ENCODE measurements around the gene SLC6A16.

DNA sequence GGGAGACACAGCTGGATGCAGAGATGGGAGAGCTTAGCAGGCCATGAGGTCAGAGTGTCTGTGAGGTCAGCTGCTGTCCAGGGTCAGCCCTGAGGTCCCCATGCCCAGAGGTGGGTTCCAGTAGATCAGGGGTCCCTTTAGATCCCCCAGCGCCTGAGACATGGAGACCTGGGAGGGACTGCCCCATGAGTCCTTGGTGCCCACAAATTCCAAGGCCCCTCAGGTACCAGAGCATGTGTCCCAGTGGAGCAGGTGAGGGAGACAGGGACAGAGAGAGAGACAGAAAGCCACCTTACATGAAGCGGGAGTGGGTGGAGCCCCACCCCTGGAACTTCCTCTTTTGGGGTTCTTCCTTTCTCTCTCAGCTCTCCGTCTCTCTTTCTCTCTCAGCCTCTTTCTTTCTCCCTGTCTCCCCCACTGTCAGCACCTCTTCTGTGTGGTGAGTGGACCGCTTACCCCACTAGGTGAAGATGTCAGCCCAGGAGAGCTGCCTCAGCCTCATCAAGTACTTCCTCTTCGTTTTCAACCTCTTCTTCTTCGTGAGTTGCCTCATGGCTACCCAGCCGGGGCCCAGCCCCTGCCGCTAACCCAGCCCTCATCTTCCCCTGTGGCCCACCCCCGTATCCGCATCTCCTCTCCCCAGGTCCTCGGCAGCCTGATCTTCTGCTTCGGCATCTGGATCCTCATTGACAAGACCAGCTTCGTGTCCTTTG lies 10.2 kb upstream of the SLC6A16 start, which contains the start of gene CD37:
- TF ChIP-seq, protein P1, sequence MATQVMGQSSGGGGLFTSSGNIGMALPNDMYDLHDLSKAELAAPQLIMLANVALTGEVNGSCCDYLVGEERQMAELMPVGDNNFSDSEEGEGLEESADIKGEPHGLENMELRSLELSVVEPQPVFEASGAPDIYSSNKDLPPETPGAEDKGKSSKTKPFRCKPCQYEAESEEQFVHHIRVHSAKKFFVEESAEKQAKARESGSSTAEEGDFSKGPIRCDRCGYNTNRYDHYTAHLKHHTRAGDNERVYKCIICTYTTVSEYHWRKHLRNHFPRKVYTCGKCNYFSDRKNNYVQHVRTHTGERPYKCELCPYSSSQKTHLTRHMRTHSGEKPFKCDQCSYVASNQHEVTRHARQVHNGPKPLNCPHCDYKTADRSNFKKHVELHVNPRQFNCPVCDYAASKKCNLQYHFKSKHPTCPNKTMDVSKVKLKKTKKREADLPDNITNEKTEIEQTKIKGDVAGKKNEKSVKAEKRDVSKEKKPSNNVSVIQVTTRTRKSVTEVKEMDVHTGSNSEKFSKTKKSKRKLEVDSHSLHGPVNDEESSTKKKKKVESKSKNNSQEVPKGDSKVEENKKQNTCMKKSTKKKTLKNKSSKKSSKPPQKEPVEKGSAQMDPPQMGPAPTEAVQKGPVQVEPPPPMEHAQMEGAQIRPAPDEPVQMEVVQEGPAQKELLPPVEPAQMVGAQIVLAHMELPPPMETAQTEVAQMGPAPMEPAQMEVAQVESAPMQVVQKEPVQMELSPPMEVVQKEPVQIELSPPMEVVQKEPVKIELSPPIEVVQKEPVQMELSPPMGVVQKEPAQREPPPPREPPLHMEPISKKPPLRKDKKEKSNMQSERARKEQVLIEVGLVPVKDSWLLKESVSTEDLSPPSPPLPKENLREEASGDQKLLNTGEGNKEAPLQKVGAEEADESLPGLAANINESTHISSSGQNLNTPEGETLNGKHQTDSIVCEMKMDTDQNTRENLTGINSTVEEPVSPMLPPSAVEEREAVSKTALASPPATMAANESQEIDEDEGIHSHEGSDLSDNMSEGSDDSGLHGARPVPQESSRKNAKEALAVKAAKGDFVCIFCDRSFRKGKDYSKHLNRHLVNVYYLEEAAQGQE (IDR thresholded peaks at IDR 0.05; ENCODE audit: insufficient read depth in 1 of 2, low read depth in 2 of 2, low read length in 1 of 2), result no peak
- TF ChIP-seq, protein P2, sequence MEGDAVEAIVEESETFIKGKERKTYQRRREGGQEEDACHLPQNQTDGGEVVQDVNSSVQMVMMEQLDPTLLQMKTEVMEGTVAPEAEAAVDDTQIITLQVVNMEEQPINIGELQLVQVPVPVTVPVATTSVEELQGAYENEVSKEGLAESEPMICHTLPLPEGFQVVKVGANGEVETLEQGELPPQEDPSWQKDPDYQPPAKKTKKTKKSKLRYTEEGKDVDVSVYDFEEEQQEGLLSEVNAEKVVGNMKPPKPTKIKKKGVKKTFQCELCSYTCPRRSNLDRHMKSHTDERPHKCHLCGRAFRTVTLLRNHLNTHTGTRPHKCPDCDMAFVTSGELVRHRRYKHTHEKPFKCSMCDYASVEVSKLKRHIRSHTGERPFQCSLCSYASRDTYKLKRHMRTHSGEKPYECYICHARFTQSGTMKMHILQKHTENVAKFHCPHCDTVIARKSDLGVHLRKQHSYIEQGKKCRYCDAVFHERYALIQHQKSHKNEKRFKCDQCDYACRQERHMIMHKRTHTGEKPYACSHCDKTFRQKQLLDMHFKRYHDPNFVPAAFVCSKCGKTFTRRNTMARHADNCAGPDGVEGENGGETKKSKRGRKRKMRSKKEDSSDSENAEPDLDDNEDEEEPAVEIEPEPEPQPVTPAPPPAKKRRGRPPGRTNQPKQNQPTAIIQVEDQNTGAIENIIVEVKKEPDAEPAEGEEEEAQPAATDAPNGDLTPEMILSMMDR (IDR thresholded peaks at IDR 0.05), result no peak
- TF ChIP-seq POLR2AphosphoS5 (IDR thresholded peaks at IDR 0.05; ENCODE audit: low read depth, low read length), result no peak

Measured in Panc1 (cell line).